ENCODE measurements around the gene IDH3G.
"Not testable (repeated sequence)": the region's sequence is repeated elsewhere in the genome, so short reads cannot be mapped to it uniquely, and the experiment has no call there.

The IDH3G gene

GRCh38 chrX:153762626-153763173, 31.5 kb downstream of the IDH3G start:
- no peak for DNase-seq (ENCODE audit: low read depth in 2 of 2)

- no peak for DNase-seq (ENCODE audit: low read depth in 2 of 2)
Observed at GRCh38 chrX:153761863-153762262, 32.3 kb downstream of the IDH3G start.

DNA sequence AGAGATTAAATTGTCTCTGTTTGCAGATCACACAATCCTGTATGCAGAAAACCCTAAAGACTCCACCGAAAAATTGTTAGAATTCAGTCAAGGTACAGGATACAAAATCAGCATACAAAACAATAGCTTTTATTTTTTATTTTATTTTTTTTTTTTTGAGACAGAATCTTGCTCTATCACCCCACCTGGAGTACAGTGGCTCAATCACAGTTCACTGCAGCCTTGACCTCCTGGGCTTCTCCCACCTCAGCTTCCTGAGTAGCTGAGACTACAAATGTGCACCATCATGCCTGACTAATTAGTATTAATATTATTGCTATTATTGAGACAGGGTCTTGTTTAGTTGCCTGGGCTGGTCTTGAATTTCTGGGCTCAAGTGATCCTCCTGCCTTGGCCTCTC, 39.0 kb downstream of the IDH3G start:
- DNase-seq (ENCODE audit: low read depth in 2 of 2): no peak

DNA sequence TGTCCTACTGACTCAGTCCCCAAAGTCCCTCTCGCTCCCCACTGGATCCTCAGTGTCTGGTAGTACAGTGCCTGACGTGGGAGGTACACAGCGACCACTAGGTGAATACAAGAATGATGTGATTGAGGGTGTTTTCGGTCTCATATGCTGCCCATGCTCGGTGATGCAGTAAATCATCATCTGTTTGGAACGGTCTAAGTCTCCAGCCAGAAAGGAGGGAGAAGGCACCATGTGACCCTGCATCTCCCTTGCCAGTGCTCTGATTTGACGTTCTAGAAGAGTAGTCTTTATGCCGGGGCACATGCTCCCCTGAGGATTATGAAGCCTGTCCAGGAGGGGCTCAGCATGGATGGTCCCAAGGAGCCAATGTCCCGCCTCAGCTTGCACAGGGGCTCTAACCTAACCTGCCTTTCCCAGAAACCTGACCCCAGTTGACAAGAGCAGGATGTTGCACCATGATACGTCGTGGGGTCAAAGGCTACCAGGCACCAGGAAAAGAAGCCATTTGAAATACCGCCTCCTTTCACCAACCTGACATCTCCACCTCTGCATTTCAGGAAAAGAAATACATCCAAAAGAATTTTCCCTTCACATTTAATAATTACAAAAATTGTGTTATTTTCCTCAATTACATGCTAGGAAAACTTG, 43.9 kb downstream of the IDH3G start:
- DNase-seq (ENCODE audit: low read depth in 2 of 2): no peak

GRCh38 chrX:153749017-153749416, 45.2 kb downstream of the IDH3G start:
- not testable (repeated sequence) for DNase-seq (ENCODE audit: low read depth in 2 of 2)

DNA sequence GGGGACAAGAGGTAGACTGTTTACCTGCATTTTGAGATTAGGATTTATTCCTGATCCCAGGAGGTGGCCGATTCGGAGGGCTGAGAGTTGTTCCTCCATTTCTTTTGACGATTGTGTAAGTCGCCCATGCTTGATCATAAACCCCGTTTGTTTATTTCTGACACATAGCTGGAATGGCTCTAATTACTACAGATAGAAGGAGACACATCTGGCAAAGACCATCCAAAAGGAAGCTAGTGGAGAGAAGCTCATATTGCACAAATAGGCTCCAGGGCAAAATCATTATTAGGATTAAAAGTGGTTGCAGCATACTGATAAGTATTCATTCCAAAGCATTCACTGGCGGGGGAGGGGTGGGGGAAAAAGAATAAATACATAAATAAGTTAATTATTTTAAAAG, 47.2 kb downstream of the IDH3G start:
- not testable (repeated sequence) for DNase-seq (ENCODE audit: low read depth in 2 of 2)

DNA sequence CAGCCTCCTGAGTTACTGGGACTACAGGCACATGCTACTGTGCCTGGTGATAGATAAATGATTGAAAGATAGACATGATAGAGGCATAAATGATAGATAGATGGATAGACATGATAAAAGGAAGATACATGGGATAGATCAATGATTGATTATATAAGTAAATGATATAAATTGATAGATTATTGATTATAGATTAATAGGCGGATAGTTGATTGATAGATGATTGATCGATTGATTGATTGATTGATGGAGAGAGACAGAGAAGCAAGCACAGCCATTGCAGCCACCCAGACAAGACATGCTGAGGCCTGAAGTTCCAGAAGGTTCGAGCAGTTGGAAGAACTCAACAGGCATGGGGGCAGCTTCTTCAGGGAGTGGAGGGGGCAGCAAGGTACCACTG, 47.8 kb downstream of the IDH3G start:
- DNase-seq (ENCODE audit: low read depth in 2 of 2): no peak

GRCh38 chrX:153745067-153745433, 49.1 kb downstream of the IDH3G start:
- not testable (repeated sequence) for DNase-seq (ENCODE audit: low read depth in 2 of 2)

- DNase-seq (ENCODE audit: low read depth in 2 of 2): no peak
Observed at GRCh38 chrX:153744210-153745066, 49.7 kb downstream of the IDH3G start.

GRCh38 chrX:153743468-153744209, 50.5 kb downstream of the IDH3G start:
- DNase-seq (ENCODE audit: low read depth in 2 of 2): not testable (repeated sequence)

GRCh38 chrX:153742796-153743467, 51.2 kb downstream of the IDH3G start:
- not testable (repeated sequence) for DNase-seq (ENCODE audit: low read depth in 2 of 2)

DNA sequence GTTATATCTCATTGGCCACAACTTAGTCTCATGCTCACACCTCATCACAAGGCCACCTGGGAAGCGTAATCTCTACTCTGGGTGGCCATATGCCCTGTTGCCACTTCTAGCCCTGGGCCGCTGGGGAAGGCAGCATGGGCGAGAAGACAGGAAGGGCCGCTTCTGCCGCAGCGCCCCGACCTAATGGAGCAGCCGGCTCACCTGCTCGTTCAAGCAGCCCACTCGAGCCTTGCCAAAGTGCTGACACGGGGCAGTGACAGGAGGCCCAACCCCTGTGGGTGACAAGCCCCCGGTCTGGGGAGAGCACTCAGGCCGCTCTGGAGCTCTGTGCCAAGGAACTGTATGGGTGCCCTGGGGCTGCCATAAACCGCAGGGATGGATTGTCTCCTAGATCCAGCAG, 52.1 kb downstream of the IDH3G start:
- DNase-seq (ENCODE audit: low read depth in 2 of 2): not testable (repeated sequence)

GRCh38 chrX:153741446-153741845, 52.7 kb downstream of the IDH3G start:
- no peak for DNase-seq (ENCODE audit: low read depth in 2 of 2)

DNA sequence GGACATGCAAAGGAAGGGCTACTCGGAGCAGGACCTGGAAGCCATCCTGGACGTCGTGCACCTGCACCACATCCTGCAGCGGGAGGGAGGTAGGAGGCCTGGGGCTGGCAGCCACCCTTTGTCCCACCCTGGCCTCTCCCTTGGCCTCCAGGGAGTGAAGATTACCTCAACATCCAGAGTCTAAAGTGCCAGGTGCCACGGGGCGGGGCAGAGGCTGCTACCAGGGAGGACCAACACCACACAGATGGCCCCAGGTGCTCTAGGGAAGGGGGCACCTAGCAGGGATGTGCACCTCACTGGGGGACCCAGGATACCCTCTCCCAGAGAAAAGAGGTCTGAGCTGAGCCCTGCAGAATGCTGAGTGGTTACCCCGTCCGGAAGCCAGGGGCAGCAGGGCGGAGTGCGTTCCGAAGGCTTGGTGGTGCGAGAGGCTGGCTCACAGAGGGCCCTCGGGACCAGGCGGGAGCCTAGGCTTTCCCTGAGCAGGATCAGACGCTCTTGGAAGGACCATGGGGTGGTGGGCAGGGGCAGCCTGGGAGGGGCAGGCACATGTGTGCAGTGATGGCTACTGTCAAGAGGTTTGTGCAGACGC, 53.4 kb downstream of the IDH3G start:
- no peak for DNase-seq (ENCODE audit: low read depth in 2 of 2)

GRCh38 chrX:153739754-153740486, 54.3 kb downstream of the IDH3G start:
- no peak for DNase-seq (ENCODE audit: low read depth in 2 of 2)

DNA sequence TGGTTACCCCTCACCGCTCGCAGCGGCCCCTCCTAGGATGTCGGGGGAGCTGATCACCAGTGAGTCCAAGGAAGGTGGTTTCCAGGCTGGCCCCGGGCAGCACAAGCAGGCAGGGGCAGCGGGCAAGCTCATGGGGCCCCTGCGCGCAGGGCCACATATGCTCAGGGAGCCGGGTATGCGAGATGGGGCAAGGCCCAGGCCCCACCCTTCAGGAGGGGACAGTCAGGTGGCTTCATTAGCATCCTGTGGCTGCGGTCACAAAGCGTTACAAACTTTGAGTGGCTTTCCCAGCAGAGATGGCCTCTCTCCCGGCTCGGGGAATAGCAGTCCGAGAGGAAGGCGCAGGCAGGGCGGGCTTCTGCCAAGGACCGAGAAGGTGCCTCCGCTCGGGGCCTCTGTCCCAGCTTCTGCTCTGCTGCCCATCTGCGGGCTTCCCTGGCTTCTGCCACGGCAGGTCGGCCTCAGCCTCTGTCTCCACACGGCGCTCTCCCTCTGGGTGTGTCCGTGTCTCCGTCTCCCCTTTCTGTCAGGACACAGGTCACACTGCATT, 56.0 kb downstream of the IDH3G start:
- no peak for DNase-seq (ENCODE audit: low read depth in 2 of 2)

DNA sequence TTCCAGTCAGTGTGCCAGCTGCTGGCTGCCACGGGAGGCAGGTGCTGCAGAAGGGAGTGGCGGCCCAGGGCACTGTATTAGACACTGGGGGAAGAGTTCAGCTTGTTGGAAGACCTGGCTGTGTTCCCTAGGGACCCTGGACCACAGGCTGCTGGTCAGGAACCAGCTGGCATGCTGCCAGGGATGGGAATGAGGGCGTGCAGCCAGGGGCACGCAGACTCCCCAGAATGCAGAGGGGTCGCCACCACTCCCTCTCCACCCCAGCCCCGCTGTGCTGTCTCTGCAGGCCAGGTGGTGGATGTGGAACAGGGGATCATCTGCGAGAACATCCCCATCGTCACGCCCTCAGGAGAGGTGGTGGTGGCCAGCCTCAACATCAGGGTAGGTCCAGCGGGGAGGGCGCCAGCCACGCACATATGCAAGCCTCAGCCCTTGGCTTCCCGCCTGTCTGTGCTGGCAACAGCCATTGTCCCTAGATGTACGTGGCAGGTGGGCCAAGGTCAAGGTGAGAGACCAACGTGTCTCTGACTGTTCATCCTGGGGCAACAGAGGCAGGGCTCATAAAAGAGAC, 57.2 kb downstream of the IDH3G start:
- DNase-seq (ENCODE audit: low read depth in 2 of 2): no peak

DNA sequence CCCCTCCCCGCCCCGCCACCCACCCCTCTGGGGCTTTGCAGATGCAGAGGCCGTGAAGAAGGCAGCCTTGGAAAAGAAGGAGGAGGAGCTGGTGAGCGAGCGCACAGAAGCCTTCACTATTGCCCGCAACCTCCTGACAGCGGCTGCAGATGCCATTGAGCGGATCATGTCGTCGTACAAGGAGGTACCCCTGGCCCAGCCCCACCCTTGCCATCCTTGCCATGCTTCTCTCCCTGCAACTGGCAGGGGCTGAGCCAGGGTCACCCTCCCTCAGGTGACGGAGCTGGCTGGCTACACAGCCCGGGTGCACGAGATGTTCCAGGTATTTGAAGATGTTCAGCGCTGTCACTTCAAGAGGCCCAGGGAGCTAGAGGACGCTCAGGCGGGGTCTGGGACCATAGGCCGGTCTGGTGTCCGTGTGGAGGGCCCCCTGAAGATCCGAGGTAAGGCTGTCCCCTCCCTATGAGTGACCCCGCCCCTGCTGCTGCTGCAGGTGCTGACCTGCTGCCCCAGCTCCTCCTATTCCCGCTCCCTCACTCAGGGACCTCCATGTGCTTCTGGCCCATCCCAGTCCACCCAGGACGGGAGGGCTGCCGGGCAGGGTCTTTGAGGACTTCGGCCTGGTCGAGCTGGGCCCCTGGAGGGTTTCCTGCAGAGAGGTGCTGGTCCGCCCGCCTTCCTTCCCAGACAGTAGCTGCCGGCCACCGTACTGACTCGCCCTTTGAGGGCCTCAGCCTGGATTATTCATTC, 57.9 kb downstream of the IDH3G start:
- no peak for DNase-seq (ENCODE audit: low read depth in 2 of 2)
